Measurements from ENCODE around the gene KIAA1549. TPM values are rescaled to one million over a fixed set of nuclear protein-coding genes. Genes with fewer than 3 reads are reported as not detected.
"Not testable (repeated sequence)": the region's sequence is repeated elsewhere in the genome, so short reads cannot be mapped to it uniquely, and the experiment has no call there.

The KIAA1549 gene
- polyA plus RNA-seq (ENCODE audit: insufficient read length in 4 of 4) = 10 to 100 TPM; 10.7 to 17.5 (median 12.8) TPM

GRCh38 chr7:138981332-138982203 is at the start of gene KIAA1549:
Gene KIAA1549, minus strand, starts transcription at chr7:138981389. Its CDS starts 120 bp downstream, at chr7:138981269.
- peak in 1 of 4 donors; percentile 51 for DNase-seq (ENCODE audit: low read depth in 4 of 4, low spot score in 2 of 4)

GRCh38 chr7:139029353-139029752 is 48.2 kb upstream of the KIAA1549 start:
- no peak for DNase-seq (ENCODE audit: low read depth in 4 of 4, low spot score in 2 of 4)

- no peak for DNase-seq (ENCODE audit: low read depth in 4 of 4, low spot score in 2 of 4)
Measured at GRCh38 chr7:139026551-139026950, 45.4 kb upstream of the KIAA1549 start.

- not testable (repeated sequence) for DNase-seq (ENCODE audit: low read depth in 4 of 4, low spot score in 2 of 4)
Measured at GRCh38 chr7:139025861-139026260, 44.7 kb upstream of the KIAA1549 start.

- no peak for DNase-seq (ENCODE audit: low read depth in 4 of 4, low spot score in 2 of 4)
Measured at GRCh38 chr7:139023076-139023475, 41.9 kb upstream of the KIAA1549 start.

DNA sequence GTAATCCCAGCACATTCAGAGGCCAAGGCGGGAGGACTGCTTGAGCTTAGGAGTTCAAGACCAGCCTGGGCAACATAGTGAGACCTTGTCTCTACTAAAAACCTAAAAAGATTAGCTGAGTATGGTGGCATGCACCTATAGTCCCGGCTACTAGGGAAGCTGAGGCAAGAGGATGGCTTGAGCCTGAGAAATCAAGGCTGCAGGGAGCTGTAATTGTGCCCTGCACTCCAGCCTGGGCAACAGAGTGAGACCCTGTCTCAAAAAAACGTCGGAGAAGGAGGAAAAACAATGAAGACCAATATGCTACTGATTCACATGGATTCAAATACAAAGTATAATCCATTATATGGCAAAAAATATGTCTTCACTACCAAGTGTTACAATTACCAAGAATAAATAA is 41.1 kb upstream of the KIAA1549 start:
- no peak for DNase-seq (ENCODE audit: low read depth in 4 of 4, low spot score in 2 of 4)

DNA sequence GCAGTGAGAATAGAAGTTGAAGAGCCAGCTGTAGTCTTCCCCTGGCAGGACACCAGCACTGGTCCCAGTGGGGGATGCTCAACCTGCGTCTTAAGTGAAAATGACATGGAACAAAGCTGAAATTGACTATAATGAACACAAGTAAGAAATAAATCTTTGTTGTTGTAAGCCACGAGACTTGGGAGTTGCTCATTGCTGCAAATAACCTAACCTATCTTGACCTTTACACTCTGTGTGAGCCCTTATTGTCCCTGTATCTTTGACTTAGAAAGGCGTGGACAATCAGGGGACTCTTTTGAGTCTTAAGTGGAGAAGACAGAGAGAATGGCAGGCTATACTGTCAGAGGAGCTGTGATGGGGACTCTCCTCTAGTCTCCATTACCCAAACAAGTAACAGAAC is 37.7 kb upstream of the KIAA1549 start:
- DNase-seq (ENCODE audit: low read depth in 4 of 4, low spot score in 2 of 4) = no peak

DNA sequence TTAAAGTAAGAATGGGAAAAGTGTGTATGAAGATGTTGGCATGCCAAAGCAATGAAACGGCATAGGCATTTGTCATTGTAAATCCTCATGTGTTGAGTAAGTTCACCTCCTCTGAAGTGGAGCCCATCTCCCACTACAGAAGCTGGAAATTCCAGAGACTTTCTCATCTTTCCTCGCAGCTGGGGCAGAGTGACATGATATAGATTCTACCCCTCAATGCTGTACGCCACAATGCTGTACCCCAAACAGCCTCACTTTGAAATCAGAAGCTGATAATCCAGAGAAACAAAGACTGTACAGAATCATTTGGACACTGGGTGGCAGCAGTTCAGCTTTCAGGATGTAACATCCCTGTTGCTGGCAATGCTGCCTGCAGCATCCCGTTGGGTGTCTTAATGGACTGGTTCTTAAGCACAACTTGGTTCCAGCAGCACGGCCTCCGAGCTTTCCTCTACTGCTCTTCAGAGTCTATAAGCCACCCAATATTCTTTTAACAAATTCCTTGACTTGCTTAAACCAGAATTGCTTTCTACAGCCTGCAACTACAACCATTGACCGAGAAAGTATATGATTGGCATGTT is 35.8 kb upstream of the KIAA1549 start:
- DNase-seq (ENCODE audit: low read depth in 4 of 4, low spot score in 2 of 4) = peak in 1 of 4 donors; percentile 54

GRCh38 chr7:139011373-139011772 is 30.2 kb upstream of the KIAA1549 start:
- no peak for DNase-seq (ENCODE audit: low read depth in 4 of 4, low spot score in 2 of 4)

- DNase-seq (ENCODE audit: low read depth in 4 of 4, low spot score in 2 of 4) = no peak
Measured at GRCh38 chr7:139004321-139005090, 23.3 kb upstream of the KIAA1549 start.

- no peak for DNase-seq (ENCODE audit: low read depth in 4 of 4, low spot score in 2 of 4)
Measured at GRCh38 chr7:138999414-138999813, 18.2 kb upstream of the KIAA1549 start.

DNA sequence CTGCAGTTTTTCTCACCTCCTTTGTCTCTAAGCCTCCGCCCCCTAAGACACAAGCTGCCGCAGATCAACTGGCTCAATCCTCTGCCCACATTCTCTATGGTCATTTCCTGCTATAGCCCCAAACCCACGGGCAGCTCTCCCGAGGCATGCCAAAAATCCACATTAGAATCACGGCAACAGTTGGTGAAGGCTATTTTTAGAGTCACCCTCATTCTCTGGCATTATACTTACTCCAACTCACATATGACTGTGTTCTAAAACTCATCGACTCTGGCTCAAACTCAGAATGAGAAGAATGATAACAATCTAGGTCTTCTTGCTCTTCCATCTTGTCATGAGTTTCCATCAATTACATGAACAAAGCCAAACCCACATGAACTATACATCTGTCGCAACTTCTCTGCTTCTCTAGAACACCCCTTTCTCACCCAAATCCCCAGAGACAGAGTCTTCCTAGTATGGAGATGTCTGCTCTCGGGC is 10.9 kb upstream of the KIAA1549 start:
- no peak for DNase-seq (ENCODE audit: low read depth in 4 of 4, low spot score in 2 of 4)

- DNase-seq (ENCODE audit: low read depth in 4 of 4, low spot score in 2 of 4) = no peak
Measured at GRCh38 chr7:138987686-138988085, 6.5 kb upstream of the KIAA1549 start.

GRCh38 chr7:138982204-138982623 is 1.0 kb upstream of the KIAA1549 start:
- DNase-seq (ENCODE audit: low read depth in 4 of 4, low spot score in 2 of 4) = no peak

DNA sequence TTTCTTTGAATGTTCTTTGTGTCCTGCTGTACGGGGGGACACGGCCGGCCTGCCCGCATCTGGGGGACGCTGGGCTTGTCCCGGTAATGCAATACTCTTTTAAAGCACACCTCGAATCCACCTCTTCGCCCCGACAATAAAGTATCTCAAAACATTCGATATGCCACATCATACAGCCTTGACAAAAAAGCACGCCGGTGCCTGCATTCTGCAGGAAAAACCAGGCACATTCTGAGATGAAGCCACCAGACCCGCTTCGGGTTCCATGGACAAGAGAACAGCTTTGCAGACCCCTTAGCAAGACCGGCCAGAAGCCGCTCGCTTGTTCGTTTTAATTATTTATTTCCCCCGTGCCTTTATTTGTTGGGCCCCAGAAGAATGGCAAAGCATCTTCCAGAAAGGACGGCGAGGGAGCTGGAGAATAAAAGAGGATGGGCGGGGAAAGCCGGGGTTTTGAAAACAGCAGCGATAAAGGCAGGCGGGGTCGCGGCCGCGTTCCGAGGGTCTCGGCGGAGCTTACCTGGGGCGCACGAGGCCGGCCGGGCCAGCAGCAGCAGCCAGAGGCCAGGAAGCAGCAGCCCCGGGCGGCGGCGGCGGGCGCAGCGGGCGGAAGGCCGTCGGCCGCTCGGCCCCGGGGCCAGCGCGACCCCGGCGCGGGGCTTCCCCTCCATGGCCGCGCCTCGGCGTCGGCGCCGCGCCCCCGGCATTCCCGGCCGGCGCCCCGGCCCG is 462 bp downstream of the KIAA1549 start:
- no peak for DNase-seq (ENCODE audit: low read depth in 4 of 4, low spot score in 2 of 4)

GRCh38 chr7:138979988-138980562 is 1.1 kb downstream of the KIAA1549 start:
- no peak for DNase-seq (ENCODE audit: low read depth in 4 of 4, low spot score in 2 of 4)

DNA sequence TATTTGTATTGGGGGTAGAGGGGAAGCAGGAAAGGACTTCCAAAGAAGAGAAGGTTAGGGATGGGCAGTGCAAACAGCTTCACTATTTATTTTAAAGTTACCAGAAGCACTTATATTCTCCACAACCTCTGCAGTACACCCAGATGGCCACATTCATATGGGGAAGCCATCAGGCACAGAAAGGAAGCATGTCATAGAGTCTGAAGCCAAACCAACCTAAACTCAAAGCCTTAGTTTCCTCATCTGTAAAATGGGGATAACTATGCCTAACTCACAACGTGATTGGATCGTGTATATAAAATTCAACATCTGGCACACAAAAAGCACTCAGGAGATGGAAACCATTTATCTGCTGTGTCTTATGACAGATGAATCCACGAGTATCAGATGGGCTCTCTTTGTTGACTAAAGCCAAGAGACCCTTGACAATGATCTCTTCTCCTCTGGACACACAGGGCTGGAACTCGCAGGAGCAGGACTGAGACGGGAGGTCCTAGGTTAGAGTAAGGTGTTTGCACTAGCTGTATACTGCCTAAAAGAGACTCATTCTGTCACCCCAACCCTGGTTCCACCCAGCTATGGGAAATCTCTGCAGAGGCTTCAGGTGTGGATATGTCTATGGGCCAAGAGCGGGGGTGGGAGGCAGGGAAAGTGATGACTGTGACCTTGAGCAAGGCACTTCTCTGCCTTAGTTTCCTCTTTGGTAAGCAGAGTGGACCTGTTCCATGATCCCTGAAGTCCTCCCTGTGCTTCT is 1.8 kb downstream of the KIAA1549 start:
- DNase-seq (ENCODE audit: low read depth in 4 of 4, low spot score in 2 of 4) = no peak

DNA sequence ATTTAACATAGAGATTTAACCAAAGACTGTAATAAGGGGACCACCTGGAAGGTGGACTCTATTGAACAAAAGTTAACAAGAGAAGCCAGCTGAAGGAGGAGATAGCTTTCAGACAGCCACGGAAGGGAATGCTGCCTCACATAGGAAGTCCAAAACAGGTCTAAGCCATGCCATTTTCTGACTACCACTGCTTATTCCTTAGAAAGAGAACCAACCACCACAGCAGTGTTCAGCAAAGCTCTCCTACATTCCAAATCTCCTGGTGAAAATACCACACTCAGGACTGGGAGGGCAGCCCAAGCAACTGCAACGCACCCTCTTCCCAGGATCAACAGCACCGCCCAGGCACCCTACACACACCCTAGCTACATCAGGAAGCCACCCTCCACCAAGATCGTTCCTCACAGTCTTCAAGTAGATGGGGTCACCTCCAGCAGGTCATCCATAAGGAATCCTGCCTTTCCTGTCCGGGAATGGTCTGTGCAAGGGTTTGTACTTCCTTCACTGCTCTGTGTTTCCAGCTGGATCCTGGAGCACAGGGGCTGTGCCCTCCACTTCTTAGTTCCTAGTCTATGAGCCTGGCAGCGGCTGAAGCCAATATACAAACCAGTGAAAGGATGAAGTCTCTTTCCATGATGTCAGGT is 2.5 kb downstream of the KIAA1549 start:
- DNase-seq (ENCODE audit: low read depth in 4 of 4, low spot score in 2 of 4) = no peak

- not testable (repeated sequence) for DNase-seq (ENCODE audit: low read depth in 4 of 4, low spot score in 2 of 4)
Measured at GRCh38 chr7:138976161-138976560, 5.0 kb downstream of the KIAA1549 start.

Measured in left renal cortex interstitium (tissue), 4 donors.